HepG2 (cell line): ENCODE results near the gene GHR.

Experiments
- CEBPZ ChIP-seq: IDR thresholded peaks from 2 replicates; pipeline ENCODE4 v1.6.1; 2012; ENCODE audit warnings: low read length, improper control_type of control experiment
- CHD4 ChIP-seq: fragments of 200-600 bp; sonication (generic); IDR thresholded peaks from 2 replicates; pipeline ENCODE4 v1.7.0; 2017; ENCODE audit warnings: mild to moderate bottlenecking, low read length, borderline replicate concordance
- CTCF ChIP-seq: sonication (generic); formaldehyde crosslinking; IDR thresholded peaks from 2 replicates; pipeline ENCODE4 v1.5.0; 2020; ENCODE audit warnings: mild to moderate bottlenecking, missing genetic modification reagents, moderate library complexity
- FOXK1 ChIP-seq: sonication (generic); formaldehyde crosslinking; IDR thresholded peaks from 2 replicates; pipeline ENCODE4 v1.4.0; 2020; ENCODE audit warnings: low read depth, missing genetic modification reagents, borderline replicate concordance
- ZFP1 ChIP-seq: IDR thresholded peaks from 2 replicates; pipeline ENCODE4 v1.6.1; 2016
- ZNF121 ChIP-seq: sonication (generic); formaldehyde crosslinking; IDR thresholded peaks from 2 replicates; pipeline ENCODE4 v1.5.0; 2020; ENCODE audit warnings: mild to moderate bottlenecking, missing genetic modification reagents
- ZNF142 ChIP-seq: sonication (generic); formaldehyde crosslinking; IDR thresholded peaks from 2 replicates; pipeline ENCODE4 v1.4.0; 2020; ENCODE audit warnings: missing genetic modification reagents
- ZNF326 ChIP-seq: sonication (generic); formaldehyde crosslinking; IDR thresholded peaks from 2 replicates; pipeline ENCODE4 v1.4.0; 2020; ENCODE audit warnings: missing genetic modification reagents, borderline replicate concordance
- ZNF558 ChIP-seq: sonication (generic); formaldehyde crosslinking; IDR thresholded peaks from 2 replicates; pipeline ENCODE4 v1.9.0; 2022; ENCODE audit warnings: mild to moderate bottlenecking, missing genetic modification reagents, borderline replicate concordance

GRCh38 chr5:42374679-42375273 lies 48.5 kb upstream of the GHR start:
- TF ChIP-seq ZNF558 (CRISPR knock-in tag) (no peak), ZNF121 (no peak), ZNF142 (CRISPR knock-in tag) (no peak), ZFP1 (no peak), ZNF326 (CRISPR knock-in tag) (no peak), CEBPZ (no peak), CTCF (CRISPR knock-in tag) (no peak), CHD4 (no peak), FOXK1 (no peak)
